Natural killer cell (primary cell): ENCODE data around the gene RPAP3. TPM values are rescaled to one million over a fixed set of nuclear protein-coding genes. Genes with fewer than 3 reads are reported as not detected.
A peak's percentile ranks its signal among the peaks of the same experiment; 100 is the strongest.

ENCODE experiments used
- ATAC-seq, 3 donors: fragments of 150-1000 bp in 2 of 3; fragments of 200-7000 bp in 1 of 3; cut with Tn5 transposase; 1 replicate in 1 of 3; 2 replicates in 2 of 3; pipeline ENCODE4 v1.10.0; 2021; ENCODE audit warnings: mild to moderate bottlenecking in 2 of 3, moderate library complexity in 2 of 3
- DNase-seq, 2 donors: peaks; one replicate each; pipeline versions ENCODE4 v3.0.0 to v3.0.0-alpha.2; 2013 to 2021; ENCODE audit warnings: mixed read lengths in 1 of 2
- H3K27ac ChIP-seq: one replicate; pipeline ENCODE4 v1.5.1; 2013; ENCODE audit warnings: mild to moderate bottlenecking, low read length
- H3K27me3 ChIP-seq: one replicate; pipeline ENCODE4 v1.6.1; 2013; ENCODE audit warnings: low read length; ENCODE audit not compliant: control insufficient read depth, insufficient read depth
- H3K36me3 ChIP-seq: one replicate; pipeline ENCODE4 v1.6.1; 2013; ENCODE audit warnings: low read length; ENCODE audit not compliant: control insufficient read depth, insufficient read depth
- H3K4me1 ChIP-seq: one replicate; pipeline ENCODE4 v1.6.1; 2013; ENCODE audit warnings: low read length; ENCODE audit not compliant: control insufficient read depth, insufficient read depth
- H3K4me3 ChIP-seq: one replicate; pipeline ENCODE4 v1.5.1; 2013; ENCODE audit warnings: low read length
- H3K9me3 ChIP-seq: one replicate; pipeline ENCODE4 v1.6.1; 2013; ENCODE audit warnings: low read length; ENCODE audit not compliant: control insufficient read depth, insufficient read depth
- H3K27ac Mint-ChIP-seq, 2 donors: one replicate each; pipeline ENCODE4 v1.8.0; 2022; ENCODE audit warnings: mild to moderate bottlenecking in 2 of 2, mixed read lengths in 2 of 2, moderate library complexity in 1 of 2
- H3K27me3 Mint-ChIP-seq, 2 donors: one replicate each; pipeline ENCODE4 v1.8.0; 2022; ENCODE audit warnings: low read depth in 2 of 2, mixed read lengths in 2 of 2
- H3K36me3 Mint-ChIP-seq: one replicate; pipeline ENCODE4 v1.8.0; 2022; ENCODE audit warnings: mixed read lengths
- H3K4me1 Mint-ChIP-seq, 2 donors: one replicate each; pipeline ENCODE4 v1.8.0; 2022; ENCODE audit warnings: mixed read lengths in 2 of 2
- H3K4me3 Mint-ChIP-seq: one replicate; pipeline ENCODE4 v1.8.0; 2022; ENCODE audit warnings: mild to moderate bottlenecking, moderate library complexity, mixed read lengths
- H3K9me3 Mint-ChIP-seq, 2 donors: one replicate each; pipeline ENCODE4 v1.8.0; 2022; ENCODE audit warnings: mixed read lengths in 2 of 2
- WGBS: methylation state at CpG from one replicate; pipeline ENCODE4 v1.1.7; 2013; ENCODE audit warnings: missing lambda C conversion rate; ENCODE audit not compliant: insufficient coverage; 5-methylcytosine and 5-hydroxymethylcytosine counted together
- intact Hi-C: fragments of 100-400 bp; cut with micrococcal nuclease; formaldehyde crosslinking; loops from one replicate; pipeline ENCODE4 v1.14.2; 2022
- total RNA-seq, 4 donors: library from RNA; stranded (reverse); fragments of 120-200 nt in 1 of 4; gene quantifications; one replicate each; pipeline versions ENCODE4 v1.2.3 to v1.2.4, GENCODE V29; 2013 to 2022
- TF ChIP-seq, protein P1 (sequence below): fragments of 200-600 bp; IDR thresholded peaks from one replicate; pipeline ENCODE4 v1.8.0; 2022; ENCODE audit warnings: antibody characterized with exemption

The RPAP3 gene
- total RNA-seq, 3 donors from 2014 or later (not counting 1 experiment from before 2014, with no cell fraction given): 22.8 to 35.8 (median 24.8) TPM

DNA sequence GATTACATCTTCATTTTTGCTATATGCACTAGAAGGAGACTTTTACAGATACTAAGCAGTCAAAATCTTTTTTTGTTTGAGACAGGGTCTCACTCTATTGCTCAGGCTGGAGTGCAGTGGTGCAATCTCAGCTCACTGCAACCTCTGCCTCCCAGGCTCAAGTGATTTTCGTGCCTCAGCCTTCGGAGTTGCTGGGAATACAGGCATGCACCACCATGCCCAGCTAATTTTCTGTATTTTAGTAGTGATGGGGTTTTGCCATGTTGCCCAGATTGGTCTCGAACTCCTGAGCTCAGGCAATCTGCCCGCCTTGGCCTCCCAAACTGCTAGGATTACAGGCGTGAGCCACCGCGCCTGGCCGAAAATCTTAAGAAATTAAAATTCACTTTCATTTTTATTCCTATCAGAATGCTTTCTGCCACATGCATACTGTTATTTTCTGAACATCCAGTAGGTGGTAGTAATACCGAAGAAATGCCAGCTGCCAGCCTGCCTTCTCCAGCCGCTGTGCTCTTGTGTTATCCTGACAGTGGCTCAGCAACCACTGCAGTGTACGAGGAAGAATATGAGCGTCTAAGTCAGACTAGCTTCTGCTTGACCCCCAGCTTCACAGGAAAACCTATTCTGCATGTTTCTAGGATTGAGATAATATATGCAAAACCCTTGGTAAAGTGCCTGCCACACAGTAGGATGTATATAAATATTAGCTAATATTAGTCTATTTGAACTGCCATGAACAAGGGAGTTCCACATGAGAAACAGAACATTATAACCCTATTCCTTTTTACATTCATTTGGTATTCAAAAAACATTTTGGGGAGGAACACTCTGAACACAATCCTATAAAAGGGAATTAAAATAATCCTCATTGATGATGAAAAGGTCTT lies 54.2 kb downstream of the RPAP3 start:
- Mint-ChIP-seq H3K27ac (peak overlapping the region; percentile 39 to 70), H3K27me3 (no peaks in the 10 kb centered on the region), H3K9me3 (no peaks in the 10 kb centered on the region), H3K36me3 (no peaks in the 10 kb centered on the region), H3K4me3 (peak overlapping the region; percentile 30), H3K4me1 (peaks cover 0 to 8% of the 10 kb centered on the region in 2 donors)
- ATAC-seq: peak; percentile 90 to 99 (median 96)
- Histone ChIP-seq H3K9me3 (no peaks in the 10 kb centered on the region), H3K27ac (no peak overlapping the region), H3K4me1 (peaks cover 4% of the 10 kb centered on the region), H3K27me3 (no peaks in the 10 kb centered on the region), H3K36me3 (peaks cover 2% of the 10 kb centered on the region), H3K4me3 (no peak overlapping the region)
- peak in 1 of 2 donors; percentile 74 for DNase-seq
- 38% methylated on average over 12 of the region's 12 CpGs for WGBS
- intact Hi-C loops: loop anchor here (1.0 to 5.0 kb wide), 2 partner anchors 128 to 186 kb away; no protein-coding TSS in a partner anchor
- TF ChIP-seq, protein P1, sequence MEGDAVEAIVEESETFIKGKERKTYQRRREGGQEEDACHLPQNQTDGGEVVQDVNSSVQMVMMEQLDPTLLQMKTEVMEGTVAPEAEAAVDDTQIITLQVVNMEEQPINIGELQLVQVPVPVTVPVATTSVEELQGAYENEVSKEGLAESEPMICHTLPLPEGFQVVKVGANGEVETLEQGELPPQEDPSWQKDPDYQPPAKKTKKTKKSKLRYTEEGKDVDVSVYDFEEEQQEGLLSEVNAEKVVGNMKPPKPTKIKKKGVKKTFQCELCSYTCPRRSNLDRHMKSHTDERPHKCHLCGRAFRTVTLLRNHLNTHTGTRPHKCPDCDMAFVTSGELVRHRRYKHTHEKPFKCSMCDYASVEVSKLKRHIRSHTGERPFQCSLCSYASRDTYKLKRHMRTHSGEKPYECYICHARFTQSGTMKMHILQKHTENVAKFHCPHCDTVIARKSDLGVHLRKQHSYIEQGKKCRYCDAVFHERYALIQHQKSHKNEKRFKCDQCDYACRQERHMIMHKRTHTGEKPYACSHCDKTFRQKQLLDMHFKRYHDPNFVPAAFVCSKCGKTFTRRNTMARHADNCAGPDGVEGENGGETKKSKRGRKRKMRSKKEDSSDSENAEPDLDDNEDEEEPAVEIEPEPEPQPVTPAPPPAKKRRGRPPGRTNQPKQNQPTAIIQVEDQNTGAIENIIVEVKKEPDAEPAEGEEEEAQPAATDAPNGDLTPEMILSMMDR: peak; percentile 79

DNA sequence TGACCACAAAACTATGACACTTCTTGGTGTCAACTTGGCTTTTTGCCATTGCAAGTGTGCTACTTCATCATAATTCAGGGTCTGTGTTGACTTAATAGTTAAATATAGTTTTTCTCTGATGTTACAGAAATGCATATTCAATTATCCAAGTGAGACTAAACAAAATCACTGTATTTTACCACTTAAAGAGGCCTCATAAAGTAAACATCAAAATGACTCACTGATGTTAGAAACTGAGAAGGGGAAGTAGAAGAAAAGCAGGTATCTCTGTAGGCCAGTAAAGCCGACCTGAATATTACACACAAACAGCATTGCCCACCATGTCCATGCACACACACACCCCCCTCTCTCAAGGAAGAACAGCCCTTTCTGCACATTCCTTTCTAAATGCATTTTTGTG lies 55.4 kb downstream of the RPAP3 start:
- H3K9me3 Mint-ChIP-seq: no peaks in the 10 kb centered on the region
- peaks cover 2% of the 10 kb centered on the region for H3K36me3 ChIP-seq
- no peak overlapping the region for H3K27ac Mint-ChIP-seq
- no peaks in the 10 kb centered on the region for H3K36me3 Mint-ChIP-seq
- peaks cover 4% of the 10 kb centered on the region for H3K4me1 ChIP-seq
- no peak overlapping the region for H3K4me3 Mint-ChIP-seq
- DNase-seq (no peak), ATAC-seq (no peak)
- H3K9me3 ChIP-seq: no peaks in the 10 kb centered on the region
- H3K27ac ChIP-seq: no peak overlapping the region
- no peaks in the 10 kb centered on the region for H3K27me3 ChIP-seq
- H3K4me1 Mint-ChIP-seq: peaks cover 0 to 8% of the 10 kb centered on the region in 2 donors
- no peak overlapping the region for H3K4me3 ChIP-seq
- 25% methylated on average over 1 of the region's 1 CpG for WGBS
- intact Hi-C loops: loop anchor here (5.0 kb wide), 1 partner anchor 187 kb away; no protein-coding TSS in a partner anchor
- TF ChIP-seq, protein P1: no peak
- no peaks in the 10 kb centered on the region for H3K27me3 Mint-ChIP-seq

DNA sequence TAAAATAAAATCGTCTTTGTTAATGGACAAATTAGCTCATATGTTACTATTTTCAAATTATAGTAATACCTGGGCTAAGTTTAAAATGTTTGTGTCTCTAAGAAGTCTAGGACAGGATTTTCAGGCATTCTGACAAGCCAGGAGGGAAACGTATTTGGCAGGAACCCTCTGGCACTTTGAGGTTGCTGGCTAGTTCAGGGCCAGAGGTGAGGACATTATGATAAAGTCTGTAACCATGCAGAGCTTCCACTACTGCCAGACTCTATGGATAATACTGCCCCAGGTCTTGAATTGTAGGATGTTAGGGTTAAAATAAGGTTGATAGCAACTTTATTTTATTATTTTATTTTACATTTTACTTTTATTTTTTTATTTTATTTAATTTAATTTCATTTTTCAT lies 56.4 kb downstream of the RPAP3 start:
- no peaks in the 10 kb centered on the region for H3K27me3 ChIP-seq
- peaks cover 4% of the 10 kb centered on the region for H3K4me1 ChIP-seq
- 100% methylated on average over 1 of the region's 2 CpGs for WGBS
- Mint-ChIP-seq H3K27me3 (no peaks in the 10 kb centered on the region), H3K4me1 (peaks cover 0 to 8% of the 10 kb centered on the region in 2 donors), H3K36me3 (peaks cover 3% of the 10 kb centered on the region), H3K9me3 (peaks cover 0 to 3% of the 10 kb centered on the region in 2 donors), H3K27ac (no peak overlapping the region), H3K4me3 (no peak overlapping the region)
- H3K36me3 ChIP-seq: peaks cover 2% of the 10 kb centered on the region
- no peaks in the 10 kb centered on the region for H3K9me3 ChIP-seq
- no peak overlapping the region for H3K4me3 ChIP-seq
- no peak for ATAC-seq
- TF ChIP-seq, protein P1: no peak
- intact Hi-C loops: no loop called here
- no peak overlapping the region for H3K27ac ChIP-seq
- DNase-seq: no peak
